SK-N-SH treated with all-trans-retinoic acid at 6 μM for 48 hours (cell line): ENCODE results near the gene DPH3.

Source experiments
- ATAC-seq: fragments of 200-7000 bp; cut with Tn5 transposase; 3 replicates; pipeline ENCODE4 v1.9.1; 2020; ENCODE audit warnings: mild to moderate bottlenecking, moderate library complexity
- ARNTL ChIP-seq: fragments of 450-650 bp; formaldehyde crosslinking; IDR thresholded peaks from 2 replicates; pipeline ENCODE4 v1.5.0; 2020; ENCODE audit warnings: low read depth, mild to moderate bottlenecking, moderate library complexity, borderline replicate concordance
- BACH2 ChIP-seq: fragments of 250-450 bp; sonication (Bioruptor Pico); IDR thresholded peaks from 2 replicates; pipeline ENCODE4 v1.9.0; 2021; ENCODE audit warnings: mild to moderate bottlenecking, borderline replicate concordance
- CSDC2 ChIP-seq: fragments of 250-450 bp; sonication (Bioruptor Pico); IDR thresholded peaks from 2 replicates; pipeline ENCODE4 v1.5.0; 2020; ENCODE audit warnings: mild to moderate bottlenecking, moderate library complexity
- CSRNP3 ChIP-seq: fragments of 250-450 bp; sonication (Bioruptor Pico); IDR thresholded peaks from 2 replicates; pipeline ENCODE4 v1.5.1; 2021; ENCODE audit warnings: mild to moderate bottlenecking, moderate library complexity
- GLIS3 ChIP-seq: fragments of 250-450 bp; sonication (Bioruptor Pico); IDR thresholded peaks from 2 replicates; pipeline ENCODE4 v1.5.0; 2020; ENCODE audit warnings: mild to moderate bottlenecking, moderate library complexity
- RARB ChIP-seq: fragments of 250-450 bp; sonication (Bioruptor Pico); IDR thresholded peaks from 2 replicates; pipeline ENCODE4 v1.8.0; 2021; ENCODE audit warnings: mild to moderate bottlenecking, moderate library complexity
- SNAI2 ChIP-seq: fragments of 250-450 bp; sonication (Bioruptor Pico); IDR thresholded peaks from 2 replicates; pipeline ENCODE4 v1.5.0; 2020; ENCODE audit warnings: mild to moderate bottlenecking, moderate library complexity
- TCF4 ChIP-seq: fragments of 250-450 bp; sonication (Bioruptor Pico); IDR thresholded peaks from 2 replicates; pipeline ENCODE4 v1.8.0; 2021; ENCODE audit warnings: mild to moderate bottlenecking, moderate library complexity, borderline replicate concordance
- TOX ChIP-seq: fragments of 250-450 bp; sonication (Bioruptor Pico); IDR thresholded peaks from 2 replicates; pipeline ENCODE4 v1.8.0; 2021; ENCODE audit warnings: mild to moderate bottlenecking, moderate library complexity, borderline replicate concordance
- ZC3H10 ChIP-seq: fragments of 250-450 bp; sonication (Bioruptor Pico); IDR thresholded peaks from 2 replicates; pipeline ENCODE4 v1.5.1; 2021; ENCODE audit warnings: mild to moderate bottlenecking, moderate library complexity
- ZFP3 ChIP-seq: fragments of 250-450 bp; sonication (Bioruptor Pico); IDR thresholded peaks from 2 replicates; pipeline ENCODE4 v1.5.0; 2020; ENCODE audit warnings: mild to moderate bottlenecking, moderate library complexity
- ZFP30 ChIP-seq: fragments of 450-650 bp; formaldehyde crosslinking; IDR thresholded peaks from 2 replicates; pipeline ENCODE4 v1.5.0; 2022; ENCODE audit warnings: mild to moderate bottlenecking, moderate library complexity
- ZNF70 ChIP-seq: fragments of 450-650 bp; formaldehyde crosslinking; IDR thresholded peaks from 2 replicates; pipeline ENCODE4 v1.5.0; 2020; ENCODE audit warnings: mild to moderate bottlenecking, moderate library complexity
- ZNF8 ChIP-seq: fragments of 450-650 bp; formaldehyde crosslinking; IDR thresholded peaks from 2 replicates; pipeline ENCODE4 v1.5.0; 2020; ENCODE audit warnings: mild to moderate bottlenecking, moderate library complexity
- TF ChIP-seq, protein P1 (sequence below): fragments of 250-450 bp; sonication (Bioruptor Pico); IDR thresholded peaks from 2 replicates; pipeline ENCODE4 v1.8.0; 2020; ENCODE audit warnings: mild to moderate bottlenecking, moderate library complexity, borderline replicate concordance
- TF ChIP-seq, protein P2 (sequence below): fragments of 250-450 bp; sonication (Bioruptor Pico); IDR thresholded peaks from 2 replicates; pipeline ENCODE4 v1.8.0; 2021; ENCODE audit warnings: low read depth, mild to moderate bottlenecking, moderate library complexity, borderline replicate concordance
- TF ChIP-seq, protein P3 (sequence below): fragments of 250-450 bp; sonication (Bioruptor Pico); IDR thresholded peaks from 2 replicates; pipeline ENCODE4 v1.5.1; 2020; ENCODE audit warnings: low read depth, mild to moderate bottlenecking, moderate library complexity
- TF ChIP-seq, protein P4 (sequence below): fragments of 250-450 bp; sonication (Bioruptor Pico); IDR thresholded peaks from 2 replicates; pipeline ENCODE4 v1.5.0; 2020; ENCODE audit warnings: mild to moderate bottlenecking, moderate library complexity

The DPH3 gene

DNA sequence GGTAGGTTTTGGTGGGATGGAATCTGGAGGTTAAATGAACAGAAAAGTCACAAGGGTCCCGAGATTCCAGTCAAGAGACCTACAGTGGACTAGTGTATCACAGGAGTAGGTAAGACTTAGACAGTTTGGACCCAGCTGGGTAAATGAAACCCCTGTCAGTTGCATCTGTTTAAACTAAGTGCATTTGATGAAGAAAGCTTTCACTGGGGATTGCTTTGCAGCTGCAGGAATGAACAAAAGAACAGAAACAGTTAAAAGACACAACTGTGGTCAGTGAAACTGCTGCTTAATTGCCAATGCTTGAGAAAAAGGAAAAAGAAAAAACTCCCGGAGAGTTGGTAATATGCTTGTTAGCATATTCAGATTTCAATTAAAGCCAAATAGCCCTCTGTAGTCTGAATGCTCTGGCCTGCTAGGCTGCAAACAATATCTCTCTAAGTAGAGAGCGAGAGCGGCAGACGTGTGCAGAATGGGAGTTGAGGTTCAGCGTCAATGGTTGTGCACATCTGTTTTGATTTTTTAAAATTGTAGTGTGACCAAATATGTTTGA, 37.4 kb upstream of the DPH3 start (continued):
- TF ChIP-seq ZC3H10 (CRISPR knock-in tag) (no peak), ZNF70 (CRISPR knock-in tag) (no peak)
- TF ChIP-seq, protein P1, sequence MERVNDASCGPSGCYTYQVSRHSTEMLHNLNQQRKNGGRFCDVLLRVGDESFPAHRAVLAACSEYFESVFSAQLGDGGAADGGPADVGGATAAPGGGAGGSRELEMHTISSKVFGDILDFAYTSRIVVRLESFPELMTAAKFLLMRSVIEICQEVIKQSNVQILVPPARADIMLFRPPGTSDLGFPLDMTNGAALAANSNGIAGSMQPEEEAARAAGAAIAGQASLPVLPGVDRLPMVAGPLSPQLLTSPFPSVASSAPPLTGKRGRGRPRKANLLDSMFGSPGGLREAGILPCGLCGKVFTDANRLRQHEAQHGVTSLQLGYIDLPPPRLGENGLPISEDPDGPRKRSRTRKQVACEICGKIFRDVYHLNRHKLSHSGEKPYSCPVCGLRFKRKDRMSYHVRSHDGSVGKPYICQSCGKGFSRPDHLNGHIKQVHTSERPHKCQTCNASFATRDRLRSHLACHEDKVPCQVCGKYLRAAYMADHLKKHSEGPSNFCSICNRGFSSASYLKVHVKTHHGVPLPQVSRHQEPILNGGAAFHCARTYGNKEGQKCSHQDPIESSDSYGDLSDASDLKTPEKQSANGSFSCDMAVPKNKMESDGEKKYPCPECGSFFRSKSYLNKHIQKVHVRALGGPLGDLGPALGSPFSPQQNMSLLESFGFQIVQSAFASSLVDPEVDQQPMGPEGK (CRISPR knock-in tag) = no peak

- TF ChIP-seq ARNTL (CRISPR knock-in tag) (no peak), ZNF8 (CRISPR knock-in tag) (no peak), CSDC2 (CRISPR knock-in tag) (no peak), BACH2 (no peak), ZC3H10 (CRISPR knock-in tag) (no peak), TOX (CRISPR knock-in tag) (no peak), GLIS3 (CRISPR knock-in tag) (no peak), ZNF70 (CRISPR knock-in tag) (no peak), SNAI2 (CRISPR knock-in tag) (no peak)
- TF ChIP-seq, protein P2, sequence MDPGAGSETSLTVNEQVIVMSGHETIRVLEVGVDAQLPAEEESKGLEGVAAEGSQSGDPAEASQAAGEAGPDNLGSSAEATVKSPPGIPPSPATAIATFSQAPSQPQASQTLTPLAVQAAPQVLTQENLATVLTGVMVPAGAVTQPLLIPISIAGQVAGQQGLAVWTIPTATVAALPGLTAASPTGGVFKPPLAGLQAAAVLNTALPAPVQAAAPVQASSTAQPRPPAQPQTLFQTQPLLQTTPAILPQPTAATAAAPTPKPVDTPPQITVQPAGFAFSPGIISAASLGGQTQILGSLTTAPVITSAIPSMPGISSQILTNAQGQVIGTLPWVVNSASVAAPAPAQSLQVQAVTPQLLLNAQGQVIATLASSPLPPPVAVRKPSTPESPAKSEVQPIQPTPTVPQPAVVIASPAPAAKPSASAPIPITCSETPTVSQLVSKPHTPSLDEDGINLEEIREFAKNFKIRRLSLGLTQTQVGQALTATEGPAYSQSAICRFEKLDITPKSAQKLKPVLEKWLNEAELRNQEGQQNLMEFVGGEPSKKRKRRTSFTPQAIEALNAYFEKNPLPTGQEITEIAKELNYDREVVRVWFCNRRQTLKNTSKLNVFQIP (CRISPR knock-in tag) = no peak
- no peak for ATAC-seq
These were observed 36.8 kb upstream of the DPH3 start for GRCh38 chr3:16301507-16301906.

DNA sequence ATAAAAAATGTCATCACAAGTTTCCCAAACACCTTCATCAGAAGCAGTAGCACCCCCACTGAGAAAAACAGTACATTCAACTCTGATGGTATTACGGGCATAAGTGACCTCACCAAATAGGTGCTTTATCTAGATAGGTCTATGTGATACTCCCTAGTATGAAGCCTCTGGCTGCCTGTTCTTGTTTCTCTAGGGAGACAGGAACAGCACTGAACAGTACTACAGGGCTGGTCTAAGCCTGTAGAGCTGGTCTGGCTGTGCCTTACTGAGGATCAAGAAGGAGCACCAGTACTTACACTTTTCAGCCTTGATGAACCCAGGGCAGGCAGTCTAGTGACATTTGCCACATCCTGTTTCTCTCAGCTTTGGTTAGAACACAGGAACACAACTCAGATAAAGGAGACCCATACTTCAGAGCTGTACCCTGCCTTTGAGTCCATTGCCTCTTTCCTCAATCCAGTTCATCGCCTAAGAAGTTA, 36.2 kb upstream of the DPH3 start:
- no peak for ATAC-seq
- TF ChIP-seq TCF4 (CRISPR knock-in tag) (no peak), ZNF70 (CRISPR knock-in tag) (no peak)
- TF ChIP-seq, protein P3, sequence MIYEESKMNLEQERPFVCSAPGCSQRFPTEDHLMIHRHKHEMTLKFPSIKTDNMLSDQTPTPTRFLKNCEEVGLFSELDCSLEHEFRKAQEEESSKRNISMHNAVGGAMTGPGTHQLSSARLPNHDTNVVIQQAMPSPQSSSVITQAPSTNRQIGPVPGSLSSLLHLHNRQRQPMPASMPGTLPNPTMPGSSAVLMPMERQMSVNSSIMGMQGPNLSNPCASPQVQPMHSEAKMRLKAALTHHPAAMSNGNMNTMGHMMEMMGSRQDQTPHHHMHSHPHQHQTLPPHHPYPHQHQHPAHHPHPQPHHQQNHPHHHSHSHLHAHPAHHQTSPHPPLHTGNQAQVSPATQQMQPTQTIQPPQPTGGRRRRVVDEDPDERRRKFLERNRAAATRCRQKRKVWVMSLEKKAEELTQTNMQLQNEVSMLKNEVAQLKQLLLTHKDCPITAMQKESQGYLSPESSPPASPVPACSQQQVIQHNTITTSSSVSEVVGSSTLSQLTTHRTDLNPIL (CRISPR knock-in tag) = no peak

DNA sequence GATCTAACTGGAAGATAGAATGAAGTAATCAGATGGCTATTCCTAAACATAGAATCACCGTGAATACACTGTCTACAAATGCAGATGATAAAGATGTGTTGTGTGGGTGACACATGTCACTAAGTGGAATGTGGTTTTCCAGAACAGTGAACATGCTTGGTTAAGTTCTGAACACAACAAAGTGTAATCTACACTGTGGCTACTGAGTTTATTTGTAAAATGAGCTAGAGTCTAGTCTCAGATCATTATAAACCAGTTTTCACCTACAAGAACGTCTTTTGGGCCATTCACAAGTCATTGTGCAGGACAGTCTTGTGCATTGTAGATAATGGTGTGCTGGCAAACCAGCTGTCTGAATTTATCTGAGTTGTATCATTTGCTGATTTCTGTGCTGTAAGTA, 35.6 kb upstream of the DPH3 start:
- ATAC-seq = no peak
- no peak for TF ChIP-seq ZNF8 (CRISPR knock-in tag)
- TF ChIP-seq TCF4 (CRISPR knock-in tag) = no peak
- TF ChIP-seq, protein P3 (CRISPR knock-in tag) = no peak
- TF ChIP-seq CSRNP3 (CRISPR knock-in tag) = no peak
- no peak for TF ChIP-seq TOX (CRISPR knock-in tag)
- TF ChIP-seq ZFP30 (CRISPR knock-in tag) = no peak
- TF ChIP-seq SNAI2 (CRISPR knock-in tag) = no peak

DNA sequence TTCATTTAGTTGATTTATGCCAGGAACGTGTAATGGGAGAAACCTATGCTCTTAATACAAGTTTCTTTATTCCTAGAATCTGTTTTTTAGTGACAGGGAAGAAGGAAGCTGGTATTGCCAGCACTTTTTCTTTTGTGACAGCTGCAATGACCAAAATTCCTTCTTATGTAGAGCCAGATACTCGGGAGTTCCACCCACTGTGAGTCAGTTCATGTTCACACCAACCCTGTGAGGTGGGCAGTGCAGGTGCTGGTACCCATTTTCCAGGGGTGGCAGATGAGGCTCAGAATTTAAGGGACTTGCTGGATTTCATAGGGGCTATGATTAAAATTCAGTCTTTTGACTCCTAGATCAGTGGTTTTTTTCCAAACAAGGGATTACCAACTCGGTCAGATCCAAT, 35.0 kb upstream of the DPH3 start:
- no peak for TF ChIP-seq RARB (CRISPR knock-in tag)
- TF ChIP-seq CSDC2 (CRISPR knock-in tag) = no peak
- no peak for TF ChIP-seq ZFP3
- no peak for TF ChIP-seq ZNF70 (CRISPR knock-in tag)
- TF ChIP-seq ARNTL (CRISPR knock-in tag) = no peak
- TF ChIP-seq ZNF8 (CRISPR knock-in tag) = no peak
- TF ChIP-seq, protein P4, sequence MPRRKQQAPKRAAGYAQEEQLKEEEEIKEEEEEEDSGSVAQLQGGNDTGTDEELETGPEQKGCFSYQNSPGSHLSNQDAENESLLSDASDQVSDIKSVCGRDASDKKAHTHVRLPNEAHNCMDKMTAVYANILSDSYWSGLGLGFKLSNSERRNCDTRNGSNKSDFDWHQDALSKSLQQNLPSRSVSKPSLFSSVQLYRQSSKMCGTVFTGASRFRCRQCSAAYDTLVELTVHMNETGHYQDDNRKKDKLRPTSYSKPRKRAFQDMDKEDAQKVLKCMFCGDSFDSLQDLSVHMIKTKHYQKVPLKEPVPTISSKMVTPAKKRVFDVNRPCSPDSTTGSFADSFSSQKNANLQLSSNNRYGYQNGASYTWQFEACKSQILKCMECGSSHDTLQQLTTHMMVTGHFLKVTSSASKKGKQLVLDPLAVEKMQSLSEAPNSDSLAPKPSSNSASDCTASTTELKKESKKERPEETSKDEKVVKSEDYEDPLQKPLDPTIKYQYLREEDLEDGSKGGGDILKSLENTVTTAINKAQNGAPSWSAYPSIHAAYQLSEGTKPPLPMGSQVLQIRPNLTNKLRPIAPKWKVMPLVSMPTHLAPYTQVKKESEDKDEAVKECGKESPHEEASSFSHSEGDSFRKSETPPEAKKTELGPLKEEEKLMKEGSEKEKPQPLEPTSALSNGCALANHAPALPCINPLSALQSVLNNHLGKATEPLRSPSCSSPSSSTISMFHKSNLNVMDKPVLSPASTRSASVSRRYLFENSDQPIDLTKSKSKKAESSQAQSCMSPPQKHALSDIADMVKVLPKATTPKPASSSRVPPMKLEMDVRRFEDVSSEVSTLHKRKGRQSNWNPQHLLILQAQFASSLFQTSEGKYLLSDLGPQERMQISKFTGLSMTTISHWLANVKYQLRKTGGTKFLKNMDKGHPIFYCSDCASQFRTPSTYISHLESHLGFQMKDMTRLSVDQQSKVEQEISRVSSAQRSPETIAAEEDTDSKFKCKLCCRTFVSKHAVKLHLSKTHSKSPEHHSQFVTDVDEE (CRISPR knock-in tag) = no peak
- TF ChIP-seq ZC3H10 (CRISPR knock-in tag) = no peak
- ATAC-seq = no peak
